HG03565 (cell line): ENCODE data around the gene SUCNR1.

Source experiments
- ATAC-seq: cut with Tn5 transposase; IDR thresholded peaks from one replicate; pipeline ENCODE4 v1.9.1; 2021; ENCODE audit warnings: mild to moderate bottlenecking, moderate library complexity; ENCODE audit not compliant: unreplicated experiment

Gene SUCNR1

DNA sequence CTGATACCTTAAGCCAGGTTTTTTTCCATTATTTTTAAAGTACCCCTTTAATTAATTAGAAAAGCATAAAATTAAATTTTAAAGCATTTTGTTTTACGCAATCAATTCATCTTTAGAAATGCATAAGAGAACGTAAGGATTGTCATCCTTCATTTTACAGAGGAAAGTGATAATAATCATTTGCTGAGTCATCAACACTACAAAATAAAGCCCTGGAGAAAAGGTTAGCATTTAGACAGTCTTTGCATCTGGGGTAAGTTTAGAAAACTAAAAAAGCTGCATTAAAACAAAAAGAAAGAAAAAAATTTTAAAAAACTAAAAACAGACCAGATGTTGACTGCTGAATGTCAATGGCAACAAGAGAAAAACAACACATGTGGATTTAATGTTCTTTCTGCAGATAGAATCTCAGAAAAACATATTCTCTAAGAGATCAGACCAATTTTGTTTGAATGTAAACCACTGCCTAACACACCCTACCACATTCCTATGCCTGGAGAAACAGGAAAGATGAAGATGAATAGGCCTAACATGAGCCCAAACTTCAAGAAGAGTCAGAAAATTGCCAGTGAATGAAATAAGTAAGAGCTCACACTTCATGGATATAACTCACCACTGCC lies 59.9 kb downstream of the SUCNR1 start:
- ATAC-seq: no peak
